ENCODE data around the gene SMG9. TPM values are rescaled to one million over a fixed set of nuclear protein-coding genes. Genes with fewer than 3 reads are reported as not detected.

The SMG9 gene
- total RNA-seq, 1 experiment from 2014 or later: 52.2 TPM

DNA sequence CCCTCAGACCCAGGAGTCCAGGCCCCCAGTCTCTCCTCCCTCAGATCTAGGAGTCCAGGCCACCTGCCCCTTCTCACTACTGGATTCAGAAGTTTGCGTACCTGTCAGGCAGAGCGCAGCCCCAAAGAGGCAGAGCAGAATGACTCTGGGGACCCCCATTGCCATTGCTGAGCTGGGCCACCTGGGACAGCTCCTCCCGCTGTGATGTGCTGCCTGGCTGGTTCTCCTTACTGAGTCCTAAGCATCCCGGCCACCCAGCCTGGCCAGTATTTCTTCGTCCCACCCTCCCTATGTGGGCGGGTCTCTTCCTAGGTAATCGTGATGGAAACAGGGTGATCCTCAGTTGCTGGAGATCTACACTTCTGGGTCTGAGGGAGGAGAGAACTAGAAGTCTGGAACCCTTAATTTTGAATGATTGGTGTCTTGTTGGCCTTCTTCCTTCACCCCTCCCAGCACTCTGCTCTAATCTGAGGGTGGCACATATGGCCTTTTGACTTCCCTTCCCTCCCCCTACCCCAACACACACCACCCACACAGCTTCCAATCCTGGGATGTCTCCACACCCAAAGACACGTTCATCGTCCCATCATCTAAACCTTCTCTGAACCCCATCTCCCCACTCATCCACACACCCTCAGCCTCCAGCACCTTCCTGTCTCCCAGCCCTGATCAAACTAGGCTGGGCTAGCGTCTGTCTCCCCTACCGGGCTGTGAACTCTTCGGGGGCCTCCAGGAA, 47.6 kb upstream of the SMG9 start, which contains the start of gene LYPD5:
Gene LYPD5 (minus strand): TSS at position 232 of the 736 bp plus-strand sequence. CDS start 67 bp downstream, at position 165.
- H3K4me1 Mint-ChIP-seq: peaks cover 7 to 12% of the 10 kb centered on the region in 2 experiments
- Histone ChIP-seq H4K8ac (replicated peaks; ENCODE audit: insufficient read length, low read depth, low read length) (no peak within 1 kb of the TSS), H3T11ph (ENCODE audit: low read length) (no peak within 1 kb of the TSS), H3K9me3 (ENCODE audit: control insufficient read depth, low read depth, low read length) (no peaks in the 10 kb centered on the region), H2BK120ac (ENCODE audit: low read depth, low read length, poor library complexity, severe bottlenecking) (no peak within 1 kb of the TSS), H3K4me1 (ENCODE audit: insufficient read depth, low read length) (no peaks in the 10 kb centered on the region), H3K18ac (ENCODE audit: insufficient read length, low read depth, low read length) (no peak within 1 kb of the TSS), H3K23me2 (ENCODE audit: insufficient read length, low read depth, low read length, poor library complexity, severe bottlenecking) (peaks cover 5% of the 10 kb centered on the region), H2BK15ac (ENCODE audit: low read depth, low read length) (no peak within 1 kb of the TSS), H3K27ac (ENCODE audit: insufficient read length, low read depth, low read length) (no peak within 1 kb of the TSS), H2BK12ac (ENCODE audit: insufficient read length, low read depth, low read length) (no peak within 1 kb of the TSS), H3K56ac (ENCODE audit: insufficient read length, low read depth, low read length) (no peak within 1 kb of the TSS), H3K4me2 (ENCODE audit: insufficient read depth, insufficient read length, low read length) (no peak within 1 kb of the TSS), H2BK5ac (ENCODE audit: insufficient read length, low read length) (no peak within 1 kb of the TSS), H2AFZ (ENCODE audit: low read length) (no peak within 1 kb of the TSS), H3K27me3 (ENCODE audit: insufficient read depth, low read length) (peaks cover 4% of the 10 kb centered on the region; the same call in 1 of the 2 replicates), H3K9ac (ENCODE audit: extremely low read depth, insufficient read length, low read length) (no peak within 1 kb of the TSS), H2AK5ac (ENCODE audit: insufficient read length, low read length) (no peak within 1 kb of the TSS), H3K14ac (ENCODE audit: insufficient read depth, low read length) (no peak within 1 kb of the TSS), H3K79me1 (ENCODE audit: insufficient read depth, low read depth, low read length, poor library complexity, severe bottlenecking) (no peaks in the 10 kb centered on the region), H4K91ac (ENCODE audit: insufficient read length, low read depth, low read length) (no peak within 1 kb of the TSS), H3K79me2 (ENCODE audit: insufficient read depth, low read length) (no peaks in the 10 kb centered on the region), H4K5ac (ENCODE audit: insufficient read length, low read depth, low read length) (no peak within 1 kb of the TSS), H2BK20ac (ENCODE audit: low read depth, low read length, poor library complexity, severe bottlenecking) (no peak within 1 kb of the TSS), H3K23ac (ENCODE audit: insufficient read length, low read depth, low read length) (no peak within 1 kb of the TSS), H3K4ac (ENCODE audit: low read depth, low read length) (no peak within 1 kb of the TSS), H4K20me1 (ENCODE audit: control insufficient read depth, insufficient read depth, insufficient read length) (peaks cover 2% of the 10 kb centered on the region)
- TF ChIP-seq, protein P1, sequence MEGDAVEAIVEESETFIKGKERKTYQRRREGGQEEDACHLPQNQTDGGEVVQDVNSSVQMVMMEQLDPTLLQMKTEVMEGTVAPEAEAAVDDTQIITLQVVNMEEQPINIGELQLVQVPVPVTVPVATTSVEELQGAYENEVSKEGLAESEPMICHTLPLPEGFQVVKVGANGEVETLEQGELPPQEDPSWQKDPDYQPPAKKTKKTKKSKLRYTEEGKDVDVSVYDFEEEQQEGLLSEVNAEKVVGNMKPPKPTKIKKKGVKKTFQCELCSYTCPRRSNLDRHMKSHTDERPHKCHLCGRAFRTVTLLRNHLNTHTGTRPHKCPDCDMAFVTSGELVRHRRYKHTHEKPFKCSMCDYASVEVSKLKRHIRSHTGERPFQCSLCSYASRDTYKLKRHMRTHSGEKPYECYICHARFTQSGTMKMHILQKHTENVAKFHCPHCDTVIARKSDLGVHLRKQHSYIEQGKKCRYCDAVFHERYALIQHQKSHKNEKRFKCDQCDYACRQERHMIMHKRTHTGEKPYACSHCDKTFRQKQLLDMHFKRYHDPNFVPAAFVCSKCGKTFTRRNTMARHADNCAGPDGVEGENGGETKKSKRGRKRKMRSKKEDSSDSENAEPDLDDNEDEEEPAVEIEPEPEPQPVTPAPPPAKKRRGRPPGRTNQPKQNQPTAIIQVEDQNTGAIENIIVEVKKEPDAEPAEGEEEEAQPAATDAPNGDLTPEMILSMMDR (conservative IDR thresholded peaks at IDR 0.05): no peak
- H3K9me3 Mint-ChIP-seq: no peaks in the 10 kb centered on the region; a peak in 4 of 5 replicates
- H3K27ac Mint-ChIP-seq: no peak within 1 kb of the TSS
- DNase-seq: no peak
- H3K36me3 Mint-ChIP-seq (ENCODE audit: insufficient read depth in 1 of 3, low read depth in 3 of 3): no peaks in the 10 kb centered on the region; a peak in 1 of 7 replicates
- H3K27me3 Mint-ChIP-seq (ENCODE audit: low read depth): peaks cover 65% of the 10 kb centered on the region
- no peak within 1 kb of the TSS; a peak in 2 of 5 replicates for H3K4me3 Mint-ChIP-seq
- WGBS (ENCODE audit: extremely low coverage, insufficient read length, low lambda C conversion rate): no CpG with 5 or more reads among the region's 12 CpGs

Measured in H9 (cell line).